GM06990 (cell line): ENCODE results near the gene SLC12A9.
A peak's percentile ranks its signal among the peaks of the same experiment; 100 is the strongest.

Source experiments
- DNase-seq: peaks from one replicate; pipeline ENCODE4 v3.0.0-alpha.2; 2011; ENCODE audit not compliant: insufficient read length; ENCODE audit errors: extremely low read depth
- H3K27me3 ChIP-seq: replicated peaks from 2 replicates; pipeline ENCODE4 v1.6.0; 2011; ENCODE audit warnings: low read length; ENCODE audit not compliant: control insufficient read depth, insufficient read depth
- H3K36me3 ChIP-seq: 2 replicates; pipeline ENCODE4 v1.5.1; 2011; ENCODE audit warnings: low read length; ENCODE audit not compliant: control insufficient read depth, insufficient read depth
- H3K4me3 ChIP-seq: replicated peaks from 2 replicates; pipeline ENCODE4 v1.5.1; 2011; ENCODE audit warnings: low read depth, mild to moderate bottlenecking, control low read depth, low read length
- TF ChIP-seq, protein P1 (sequence below): IDR thresholded peaks from 2 replicates; pipeline ENCODE4 v1.5.1; 2011; ENCODE audit warnings: low read length, control low read depth, mild to moderate bottlenecking, inconsistent platforms; ENCODE audit not compliant: insufficient read depth, poor library complexity, severe bottlenecking

The SLC12A9 gene

DNA sequence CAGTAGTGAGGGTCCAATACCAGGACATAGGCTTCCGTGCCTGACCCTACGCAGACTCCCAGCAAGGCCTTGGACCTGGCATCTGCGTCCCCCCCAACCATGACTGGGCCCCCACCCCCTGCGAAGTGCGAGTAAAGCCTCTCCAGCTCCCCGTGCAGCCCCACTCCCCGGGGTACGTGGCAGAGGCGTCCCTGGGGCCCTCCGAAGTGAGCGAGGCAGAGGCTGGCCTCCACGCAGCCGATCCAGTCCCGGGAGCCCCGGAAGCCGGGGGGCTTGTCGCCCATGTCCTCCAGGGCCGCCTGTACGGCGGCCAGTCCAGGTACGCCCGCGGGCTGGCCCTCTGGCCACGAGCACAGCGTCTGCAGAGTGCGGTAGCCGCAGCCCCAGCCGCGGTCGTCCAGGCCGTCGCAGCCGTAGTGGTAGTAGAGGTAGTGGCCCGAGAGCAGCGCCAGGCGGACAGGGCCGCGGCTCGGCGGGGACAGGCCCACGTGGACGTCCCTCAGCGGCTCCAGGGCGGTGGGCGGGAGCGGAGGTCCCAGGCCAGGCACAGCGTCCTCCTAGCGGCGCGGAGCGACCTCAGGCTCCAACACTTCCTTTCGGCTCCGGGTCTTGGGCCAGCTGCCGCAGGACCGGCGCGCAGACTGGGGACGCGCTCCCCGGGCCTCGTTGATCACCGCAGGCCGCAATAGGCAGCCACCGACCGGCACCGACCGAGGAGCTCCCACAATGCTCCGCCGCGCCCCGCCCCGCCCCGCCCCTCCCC lies 36.7 kb downstream of the SLC12A9 start, which contains the start of gene UFSP1:
TSS of gene UFSP1 (minus strand) at position 728 of the 763 bp plus-strand sequence. CDS start at position 284, 444 bp downstream.
- Histone ChIP-seq H3K4me3 (peak within 1 kb of the TSS; percentile 84), H3K36me3 (peaks cover 29% of the 10 kb centered on the region)
- no peak for DNase-seq

GRCh38 chr7:100890653-100891567 lies 38.4 kb downstream of the SLC12A9 start:
- TF ChIP-seq, protein P1, sequence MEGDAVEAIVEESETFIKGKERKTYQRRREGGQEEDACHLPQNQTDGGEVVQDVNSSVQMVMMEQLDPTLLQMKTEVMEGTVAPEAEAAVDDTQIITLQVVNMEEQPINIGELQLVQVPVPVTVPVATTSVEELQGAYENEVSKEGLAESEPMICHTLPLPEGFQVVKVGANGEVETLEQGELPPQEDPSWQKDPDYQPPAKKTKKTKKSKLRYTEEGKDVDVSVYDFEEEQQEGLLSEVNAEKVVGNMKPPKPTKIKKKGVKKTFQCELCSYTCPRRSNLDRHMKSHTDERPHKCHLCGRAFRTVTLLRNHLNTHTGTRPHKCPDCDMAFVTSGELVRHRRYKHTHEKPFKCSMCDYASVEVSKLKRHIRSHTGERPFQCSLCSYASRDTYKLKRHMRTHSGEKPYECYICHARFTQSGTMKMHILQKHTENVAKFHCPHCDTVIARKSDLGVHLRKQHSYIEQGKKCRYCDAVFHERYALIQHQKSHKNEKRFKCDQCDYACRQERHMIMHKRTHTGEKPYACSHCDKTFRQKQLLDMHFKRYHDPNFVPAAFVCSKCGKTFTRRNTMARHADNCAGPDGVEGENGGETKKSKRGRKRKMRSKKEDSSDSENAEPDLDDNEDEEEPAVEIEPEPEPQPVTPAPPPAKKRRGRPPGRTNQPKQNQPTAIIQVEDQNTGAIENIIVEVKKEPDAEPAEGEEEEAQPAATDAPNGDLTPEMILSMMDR: no peak
- Histone ChIP-seq H3K4me3 (peak overlapping the region; percentile 57), H3K36me3 (peaks cover 18% of the 10 kb centered on the region), H3K27me3 (no peaks in the 10 kb centered on the region)
- DNase-seq: no peak

More for the DNA sequence above, 36.7 kb downstream of the SLC12A9 start, which contains the start of gene UFSP1:
- TF ChIP-seq, protein P1: no peak
- H3K27me3 ChIP-seq: no peaks in the 10 kb centered on the region

DNA sequence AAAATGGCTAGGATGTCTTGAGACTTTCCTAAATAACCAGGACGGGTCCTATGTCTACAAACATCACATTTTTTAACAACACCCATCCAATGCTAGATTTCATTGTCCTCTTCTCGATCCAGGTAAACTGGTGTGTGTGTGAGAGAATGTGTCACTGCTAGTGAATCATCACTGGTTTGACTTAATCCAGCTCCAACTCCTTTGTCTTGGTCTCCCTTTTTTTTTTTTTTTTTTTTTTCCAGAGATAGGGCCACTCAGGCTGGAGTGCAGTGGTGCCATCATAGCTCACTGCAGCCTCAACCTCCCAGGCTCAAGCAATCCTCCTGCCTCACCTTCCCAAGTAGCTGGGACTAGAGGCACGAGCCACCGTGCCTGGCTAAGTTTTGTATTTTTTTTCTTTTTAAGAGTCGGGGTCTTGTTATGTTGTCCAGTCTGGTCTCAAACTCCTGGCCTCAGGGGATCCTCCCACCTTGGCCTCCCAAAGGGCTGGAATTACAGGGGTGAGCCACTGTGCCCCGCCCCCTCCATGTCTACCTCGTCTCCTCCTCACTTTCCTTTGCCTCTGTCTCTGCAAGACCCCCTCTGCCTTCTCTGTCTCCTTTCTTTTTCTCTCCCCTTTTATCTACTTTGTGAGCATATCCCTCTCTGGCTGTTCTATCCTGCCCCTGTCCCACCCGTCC lies 39.2 kb downstream of the SLC12A9 start:
- TF ChIP-seq, protein P1: no peak
- DNase-seq: no peak
- Histone ChIP-seq H3K27me3 (peaks cover 5% of the 10 kb centered on the region), H3K4me3 (no peak overlapping the region), H3K36me3 (peaks cover 11% of the 10 kb centered on the region)

GRCh38 chr7:100892364-100893317 lies 40.1 kb downstream of the SLC12A9 start:
- DNase-seq: no peak
- H3K36me3 ChIP-seq: peaks cover 3% of the 10 kb centered on the region
- no peak overlapping the region for H3K4me3 ChIP-seq
- peaks cover 5% of the 10 kb centered on the region for H3K27me3 ChIP-seq
- TF ChIP-seq, protein P1: no peak

DNA sequence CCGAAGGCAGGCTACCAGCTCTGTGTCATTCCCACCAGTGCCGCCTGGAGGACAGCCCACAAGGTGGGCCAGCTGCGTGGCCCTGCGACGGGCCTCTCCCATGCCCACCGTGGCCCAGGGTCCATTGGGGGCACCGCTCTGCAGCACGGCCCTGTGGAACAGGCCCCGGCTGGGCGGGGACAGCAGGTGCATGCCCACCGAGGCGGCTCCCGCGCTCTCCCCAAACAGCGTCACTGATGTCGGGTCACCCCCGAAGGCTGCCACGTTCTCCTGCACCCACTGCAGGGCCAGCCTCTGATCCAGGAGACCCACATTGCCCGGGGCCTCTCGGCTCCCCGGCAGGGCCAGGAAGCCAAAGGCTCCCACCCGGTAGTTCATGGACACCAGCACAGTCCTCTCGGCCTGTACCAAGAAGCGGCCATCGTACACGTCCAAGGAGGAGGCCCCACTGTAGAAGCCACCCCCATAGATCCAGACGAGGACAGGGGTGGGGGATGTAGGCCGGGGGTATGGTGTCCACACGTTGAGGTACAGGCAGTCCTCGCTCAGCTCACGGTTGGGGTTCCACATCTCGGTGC lies 40.9 kb downstream of the SLC12A9 start:
- Histone ChIP-seq H3K36me3 (no peaks in the 10 kb centered on the region), H3K27me3 (peaks cover 5% of the 10 kb centered on the region), H3K4me3 (no peak overlapping the region)
- no peak for DNase-seq
- TF ChIP-seq, protein P1: no peak
